ENCODE data around the gene C1R.

DNA sequence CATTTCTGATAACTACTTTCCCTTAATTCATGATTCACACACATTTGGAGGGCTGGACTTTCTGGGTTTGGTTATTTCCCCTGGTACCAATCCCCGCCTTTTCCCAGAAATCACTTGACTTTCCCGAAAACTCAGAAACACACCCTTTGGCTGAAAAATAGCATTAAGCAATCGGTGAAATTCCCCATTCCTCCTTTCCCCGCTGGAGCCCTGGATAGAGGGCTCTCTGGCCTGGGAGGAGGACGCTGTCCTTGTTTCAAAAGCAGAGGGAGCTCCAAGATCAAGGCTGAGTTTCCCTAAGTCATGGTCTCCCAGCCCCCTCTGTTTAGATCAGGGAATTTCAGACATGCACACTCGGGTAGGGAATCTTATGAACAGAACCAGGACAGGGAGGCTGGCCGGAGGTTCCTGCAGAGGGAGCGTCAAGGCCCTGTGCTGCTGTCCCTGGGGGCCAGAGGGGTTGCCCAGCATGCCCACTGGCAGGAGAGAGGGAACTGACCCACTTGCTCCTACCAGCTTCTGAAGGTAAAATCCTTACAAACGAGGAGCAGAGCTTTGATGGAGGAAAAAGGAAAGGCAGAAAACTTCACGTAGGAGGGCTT is 31.8 kb downstream of the C1R start, which contains the start of gene C1S:
- TF ChIP-seq, protein P1, sequence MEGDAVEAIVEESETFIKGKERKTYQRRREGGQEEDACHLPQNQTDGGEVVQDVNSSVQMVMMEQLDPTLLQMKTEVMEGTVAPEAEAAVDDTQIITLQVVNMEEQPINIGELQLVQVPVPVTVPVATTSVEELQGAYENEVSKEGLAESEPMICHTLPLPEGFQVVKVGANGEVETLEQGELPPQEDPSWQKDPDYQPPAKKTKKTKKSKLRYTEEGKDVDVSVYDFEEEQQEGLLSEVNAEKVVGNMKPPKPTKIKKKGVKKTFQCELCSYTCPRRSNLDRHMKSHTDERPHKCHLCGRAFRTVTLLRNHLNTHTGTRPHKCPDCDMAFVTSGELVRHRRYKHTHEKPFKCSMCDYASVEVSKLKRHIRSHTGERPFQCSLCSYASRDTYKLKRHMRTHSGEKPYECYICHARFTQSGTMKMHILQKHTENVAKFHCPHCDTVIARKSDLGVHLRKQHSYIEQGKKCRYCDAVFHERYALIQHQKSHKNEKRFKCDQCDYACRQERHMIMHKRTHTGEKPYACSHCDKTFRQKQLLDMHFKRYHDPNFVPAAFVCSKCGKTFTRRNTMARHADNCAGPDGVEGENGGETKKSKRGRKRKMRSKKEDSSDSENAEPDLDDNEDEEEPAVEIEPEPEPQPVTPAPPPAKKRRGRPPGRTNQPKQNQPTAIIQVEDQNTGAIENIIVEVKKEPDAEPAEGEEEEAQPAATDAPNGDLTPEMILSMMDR (IDR thresholded peaks at IDR 0.05; ENCODE audit: insufficient read depth, low read length, poor library complexity, severe bottlenecking) = no peak
- TF ChIP-seq EZH2phosphoT487 (conservative IDR thresholded peaks at IDR 0.05; ENCODE audit: low read length) = no peak
